ENCODE measurements around the gene ABHD17A. TPM values are rescaled to one million over a fixed set of nuclear protein-coding genes. Genes with fewer than 3 reads are reported as not detected.

ABHD17A gene
- total and polyA plus RNA-seq, 9 of the 15 experiments (the other 6 are each of a cell fraction or from before 2014, with no cell fraction given): 0.04 to 135 (median 21.8) TPM; not detected in 1

GRCh38 chr19:1836458-1837221 is 48.7 kb downstream of the ABHD17A start (continued):
- TF ChIP-seq PREB (CRISPR knock-in tag; IDR thresholded peaks at IDR 0.05) (no peak), ZC3H4 (CRISPR knock-in tag; IDR thresholded peaks at IDR 0.05; ENCODE audit: borderline replicate concordance) (no peak), ZFP91 (CRISPR knock-in tag; IDR thresholded peaks at IDR 0.05) (no peak), LARP7 (IDR thresholded peaks at IDR 0.05) (no peak), ZNF695 (CRISPR knock-in tag; IDR thresholded peaks at IDR 0.05) (no peak), SMARCA4 (IDR thresholded peaks at IDR 0.05) (peak; percentile 94), POLR2AphosphoS2 (IDR thresholded peaks at IDR 0.05; ENCODE audit: low read length) (no peak), SAFB (IDR thresholded peaks at IDR 0.05; ENCODE audit: borderline replicate concordance, low read depth, low read length) (no peak), CTCFL (IDR thresholded peaks at IDR 0.05; ENCODE audit: borderline replicate concordance, insufficient read depth, low read depth, low read length, poor library complexity, severe bottlenecking) (no peak), RBM15 (IDR thresholded peaks at IDR 0.05; ENCODE audit: insufficient read depth, low read length) (no peak), ZNF584 (CRISPR knock-in tag; IDR thresholded peaks at IDR 0.05; ENCODE audit: low read depth) (0 out of 2 replicates have a peak, but pooled peaks have one; percentile 45), SIN3B (IDR thresholded peaks at IDR 0.05; ENCODE audit: low read depth) (no peak), U2AF1 (optimal IDR thresholded peaks at IDR 0.05; ENCODE audit: low read depth, low read length) (no peak), HIVEP1 (CRISPR knock-in tag; IDR thresholded peaks at IDR 0.05) (no peak), ZNF197 (CRISPR knock-in tag; IDR thresholded peaks at IDR 0.05; ENCODE audit: low read depth) (0 out of 2 replicates have a peak, but pooled peaks have one; percentile 35), COPS2 (conservative IDR thresholded peaks at IDR 0.05) (no peak), CAMTA2 (CRISPR knock-in tag; conservative IDR thresholded peaks at IDR 0.05) (no peak), POLR2A (conservative IDR thresholded peaks at IDR 0.05) (no peak), TSC22D4 (tag; IDR thresholded peaks at IDR 0.05) (no peak), POLR2G (IDR thresholded peaks at IDR 0.05; ENCODE audit: low read depth, low read length) (peak; percentile 14; the same call in 1 of the 2 replicates)
- TF ChIP-seq, protein P1, sequence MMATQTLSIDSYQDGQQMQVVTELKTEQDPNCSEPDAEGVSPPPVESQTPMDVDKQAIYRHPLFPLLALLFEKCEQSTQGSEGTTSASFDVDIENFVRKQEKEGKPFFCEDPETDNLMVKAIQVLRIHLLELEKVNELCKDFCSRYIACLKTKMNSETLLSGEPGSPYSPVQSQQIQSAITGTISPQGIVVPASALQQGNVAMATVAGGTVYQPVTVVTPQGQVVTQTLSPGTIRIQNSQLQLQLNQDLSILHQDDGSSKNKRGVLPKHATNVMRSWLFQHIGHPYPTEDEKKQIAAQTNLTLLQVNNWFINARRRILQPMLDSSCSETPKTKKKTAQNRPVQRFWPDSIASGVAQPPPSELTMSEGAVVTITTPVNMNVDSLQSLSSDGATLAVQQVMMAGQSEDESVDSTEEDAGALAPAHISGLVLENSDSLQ (IDR thresholded peaks at IDR 0.05): no peak
- TF ChIP-seq, protein P2, sequence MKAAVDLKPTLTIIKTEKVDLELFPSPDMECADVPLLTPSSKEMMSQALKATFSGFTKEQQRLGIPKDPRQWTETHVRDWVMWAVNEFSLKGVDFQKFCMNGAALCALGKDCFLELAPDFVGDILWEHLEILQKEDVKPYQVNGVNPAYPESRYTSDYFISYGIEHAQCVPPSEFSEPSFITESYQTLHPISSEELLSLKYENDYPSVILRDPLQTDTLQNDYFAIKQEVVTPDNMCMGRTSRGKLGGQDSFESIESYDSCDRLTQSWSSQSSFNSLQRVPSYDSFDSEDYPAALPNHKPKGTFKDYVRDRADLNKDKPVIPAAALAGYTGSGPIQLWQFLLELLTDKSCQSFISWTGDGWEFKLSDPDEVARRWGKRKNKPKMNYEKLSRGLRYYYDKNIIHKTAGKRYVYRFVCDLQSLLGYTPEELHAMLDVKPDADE (conservative IDR thresholded peaks at IDR 0.05; ENCODE audit: control insufficient read depth, low read depth, low read length): peak; percentile 60

Measured in K562 (cell line).